GM12891 (cell line): ENCODE data around the gene ZDHHC7.

ENCODE experiments used
- POLR2A ChIP-seq: IDR thresholded peaks from 2 replicates; pipeline ENCODE4 v1.6.1; 2011; ENCODE audit warnings: low read depth, low read length, control low read depth
- POLR2AphosphoS5 ChIP-seq: IDR thresholded peaks from 2 replicates; pipeline ENCODE4 v1.6.1; 2011; ENCODE audit warnings: low read depth, low read length, control low read depth
- TAF1 ChIP-seq: IDR thresholded peaks from 2 replicates; pipeline ENCODE4 v1.6.1; 2011; ENCODE audit warnings: low read depth, low read length, control low read depth

DNA sequence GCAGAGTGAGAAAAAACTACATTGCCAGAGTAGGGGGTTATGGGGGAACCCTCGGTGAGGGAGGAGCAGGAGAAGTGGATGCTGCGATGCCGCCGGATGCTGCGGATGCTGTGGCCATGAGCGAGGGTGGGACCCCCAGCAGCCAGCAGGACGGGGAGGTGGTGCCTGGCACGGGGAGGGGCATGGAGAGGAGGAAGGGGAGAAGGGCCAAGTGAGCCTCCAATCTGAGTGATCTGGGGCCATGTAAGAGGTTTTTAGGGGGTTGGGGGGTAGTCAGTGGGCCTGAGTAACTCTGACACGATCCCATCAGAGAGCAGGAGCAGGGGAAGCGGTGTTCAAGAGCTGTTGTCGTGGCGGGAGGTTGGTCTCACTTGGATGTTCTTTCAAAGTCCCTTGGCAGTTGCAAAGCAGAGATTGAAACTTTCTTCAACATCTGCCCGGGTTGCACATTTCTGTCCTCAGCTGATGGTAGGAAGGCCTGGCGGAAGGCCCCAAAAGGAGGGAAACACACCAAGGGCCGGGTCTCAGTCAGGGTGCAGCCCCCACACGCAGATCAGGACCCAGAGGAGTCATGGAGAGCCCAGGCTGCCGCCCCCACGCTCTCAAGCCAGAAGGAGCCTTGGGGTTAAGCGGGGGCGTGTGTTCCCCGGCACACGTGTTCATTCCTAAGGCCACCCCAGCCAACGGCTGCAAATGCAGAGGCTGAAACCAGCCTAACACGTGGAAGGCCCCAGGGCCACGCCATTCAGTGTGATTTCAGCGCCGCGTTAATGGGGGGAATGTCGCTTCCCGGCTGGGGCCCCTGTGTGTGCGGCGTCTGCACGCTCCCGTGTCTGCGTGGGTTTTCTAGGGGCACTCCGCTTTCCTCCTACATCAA, 81.7 kb downstream of the ZDHHC7 start:
- TF ChIP-seq POLR2AphosphoS5 (no peak), POLR2A (no peak), TAF1 (no peak)
